H9 (cell line): Measurements from ENCODE around the gene SMIM13. TPM values are rescaled to one million over a fixed set of nuclear protein-coding genes. Genes with fewer than 3 reads are reported as not detected.

Source experiments
- DNase-seq: peaks from one replicate; pipeline ENCODE4 v3.0.0-alpha.2; 2017
- H2AFZ ChIP-seq: one replicate; pipeline ENCODE4 v1.6.1; 2013; ENCODE audit warnings: mild to moderate bottlenecking, low read length, control low read depth, moderate library complexity
- H2AK5ac ChIP-seq: 2 replicates; pipeline ENCODE4 v1.6.1; 2013; ENCODE audit warnings: low read length, control low read depth, mixed read lengths; ENCODE audit not compliant: insufficient read length
- H2BK120ac ChIP-seq: one replicate; pipeline ENCODE4 v1.6.1; 2013; ENCODE audit warnings: low read depth, mild to moderate bottlenecking, low read length, control low read depth, inconsistent platforms; ENCODE audit not compliant: poor library complexity, severe bottlenecking
- H2BK12ac ChIP-seq: 2 replicates; pipeline ENCODE4 v1.6.1; 2013; ENCODE audit warnings: low read length, control low read depth, mixed read lengths, low read depth; ENCODE audit not compliant: insufficient read length
- H2BK15ac ChIP-seq: 2 replicates; pipeline ENCODE4 v1.6.1; 2013; ENCODE audit warnings: low read depth, low read length, control low read depth
- H2BK20ac ChIP-seq: one replicate; pipeline ENCODE4 v1.6.1; 2013; ENCODE audit warnings: low read depth, mild to moderate bottlenecking, low read length, control low read depth, inconsistent platforms; ENCODE audit not compliant: poor library complexity, severe bottlenecking
- H2BK5ac ChIP-seq: 2 replicates; pipeline ENCODE4 v1.6.1; 2013; ENCODE audit warnings: low read length, control low read depth, mixed read lengths; ENCODE audit not compliant: insufficient read length
- H3K14ac ChIP-seq: 2 replicates; pipeline ENCODE4 v1.6.1; 2013; ENCODE audit warnings: low read length, control low read depth; ENCODE audit not compliant: insufficient read depth
- H3K18ac ChIP-seq: 2 replicates; pipeline ENCODE4 v1.6.1; 2013; ENCODE audit warnings: low read depth, mild to moderate bottlenecking, mixed read lengths, low read length, control low read depth; ENCODE audit not compliant: insufficient read length
- H3K23ac ChIP-seq: 2 replicates; pipeline ENCODE4 v1.6.1; 2013; ENCODE audit warnings: low read length, control low read depth, mixed read lengths, low read depth; ENCODE audit not compliant: insufficient read length
- H3K23me2 ChIP-seq: 2 replicates; pipeline ENCODE4 v1.6.1; 2013; ENCODE audit warnings: low read depth, mild to moderate bottlenecking, mixed read lengths, low read length, control low read depth; ENCODE audit not compliant: insufficient read length, poor library complexity, severe bottlenecking
- H3K27ac ChIP-seq: 2 replicates; pipeline ENCODE4 v1.5.1; 2013; ENCODE audit warnings: low read length, control low read depth, mixed read lengths, low read depth; ENCODE audit not compliant: insufficient read length
- H3K27me3 ChIP-seq: 2 replicates; pipeline ENCODE4 v1.6.1; 2013; ENCODE audit warnings: low read length, control low read depth, inconsistent platforms; ENCODE audit not compliant: insufficient read depth
- H3K4ac ChIP-seq: 2 replicates; pipeline ENCODE4 v1.6.1; 2013; ENCODE audit warnings: low read depth, mild to moderate bottlenecking, control low read depth, inconsistent platforms, low read length, moderate library complexity
- H3K4me1 ChIP-seq: 2 replicates; pipeline ENCODE4 v1.6.1; 2013; ENCODE audit warnings: low read length, control low read depth, inconsistent platforms; ENCODE audit not compliant: insufficient read depth
- H3K4me2 ChIP-seq: 2 replicates; pipeline ENCODE4 v1.6.1; 2013; ENCODE audit warnings: low read length, control low read depth, mixed read lengths; ENCODE audit not compliant: insufficient read length, insufficient read depth
- H3K56ac ChIP-seq: 2 replicates; pipeline ENCODE4 v1.6.1; 2013; ENCODE audit warnings: low read depth, mild to moderate bottlenecking, mixed read lengths, low read length, control low read depth; ENCODE audit not compliant: insufficient read length
- H3K79me1 ChIP-seq: 2 replicates; pipeline ENCODE4 v1.6.1; 2013; ENCODE audit warnings: low read depth, mild to moderate bottlenecking, moderate library complexity, low read length, control low read depth, inconsistent platforms; ENCODE audit not compliant: insufficient read depth, poor library complexity, severe bottlenecking
- H3K79me2 ChIP-seq: 2 replicates; pipeline ENCODE4 v1.6.1; 2013; ENCODE audit warnings: low read length, control low read depth, inconsistent platforms; ENCODE audit not compliant: insufficient read depth
- H3K9ac ChIP-seq: 2 replicates; pipeline ENCODE4 v1.6.1; 2013; ENCODE audit warnings: low read length, control low read depth, mixed read lengths; ENCODE audit not compliant: insufficient read length; ENCODE audit errors: extremely low read depth
- H3K9me3 ChIP-seq: one replicate; pipeline ENCODE4 v1.6.1; 2013; ENCODE audit warnings: low read depth, low read length, inconsistent platforms; ENCODE audit not compliant: control insufficient read depth
- H3T11ph ChIP-seq: one replicate; pipeline ENCODE4 v1.6.1; 2013; ENCODE audit warnings: mild to moderate bottlenecking, low read length, control low read depth, inconsistent platforms
- H4K20me1 ChIP-seq: one replicate; pipeline ENCODE4 v1.6.1; 2013; ENCODE audit not compliant: control insufficient read depth, insufficient read length, insufficient read depth
- H4K5ac ChIP-seq: 2 replicates; pipeline ENCODE4 v1.6.1; 2013; ENCODE audit warnings: low read depth, mild to moderate bottlenecking, mixed read lengths, low read length, control low read depth; ENCODE audit not compliant: insufficient read length
- H4K8ac ChIP-seq: replicated peaks from 2 replicates; pipeline ENCODE4 v1.6.1; 2013; ENCODE audit warnings: low read length, control low read depth, mixed read lengths, low read depth; ENCODE audit not compliant: insufficient read length
- H4K91ac ChIP-seq: 2 replicates; pipeline ENCODE4 v1.6.1; 2013; ENCODE audit warnings: low read depth, mild to moderate bottlenecking, moderate library complexity, mixed read lengths, low read length, control low read depth; ENCODE audit not compliant: insufficient read length
- H3K27ac Mint-ChIP-seq, 3 experiments: 2 replicates in 2 of 3; 3 replicates in 1 of 3; pipeline ENCODE4 v1.8.0; 2020 to 2021; ENCODE audit warnings: mixed read lengths in 3 of 3, mild to moderate bottlenecking in 1 of 3, moderate library complexity in 1 of 3
- H3K27me3 Mint-ChIP-seq: 2 replicates; pipeline ENCODE4 v1.8.0; 2021; ENCODE audit warnings: low read depth, mild to moderate bottlenecking, moderate library complexity, mixed read lengths
- H3K36me3 Mint-ChIP-seq, 3 experiments: 2 replicates in 2 of 3; 3 replicates in 1 of 3; pipeline ENCODE4 v1.8.0; 2020 to 2021; ENCODE audit warnings: low read depth in 3 of 3, mixed read lengths in 3 of 3; ENCODE audit not compliant: insufficient read depth in 1 of 3
- H3K4me1 Mint-ChIP-seq, 2 experiments: 2 replicates each; pipeline ENCODE4 v1.8.0; 2020; ENCODE audit warnings: mixed read lengths in 2 of 2
- H3K4me3 Mint-ChIP-seq, 2 experiments: 2 replicates in 1 of 2; 3 replicates in 1 of 2; pipeline ENCODE4 v1.8.0; 2020 to 2021; ENCODE audit warnings: mild to moderate bottlenecking in 2 of 2, mixed read lengths in 2 of 2, moderate library complexity in 1 of 2
- H3K9me3 Mint-ChIP-seq, 2 experiments: 2 replicates in 1 of 2; 3 replicates in 1 of 2; pipeline ENCODE4 v1.8.0; 2020; ENCODE audit warnings: mild to moderate bottlenecking in 2 of 2, mixed read lengths in 2 of 2, moderate library complexity in 1 of 2
- WGBS: extraction: QIAGEN DNeasy Blood & Tissue Kit; methylation state at CpG from one replicate; pipeline ENCODE4 v1.1.7; 2013; ENCODE audit warnings: missing lambda C conversion rate, low lambda C conversion rate, mixed read lengths; ENCODE audit not compliant: insufficient read length; ENCODE audit errors: extremely low coverage; 5-methylcytosine and 5-hydroxymethylcytosine counted together
- total RNA-seq: library from RNA; stranded (reverse); gene quantifications from 2 replicates; pipeline ENCODE4 v1.2.1, GENCODE V29; 2021
- TF ChIP-seq, protein P1 (sequence below): fragments of 200-600 bp; sonication (generic); conservative IDR thresholded peaks from 3 replicates; pipeline ENCODE4 v1.8.0; 2021; ENCODE audit warnings: antibody characterized with exemption, mild to moderate bottlenecking

SMIM13 gene
- total RNA-seq, 1 experiment from 2014 or later, result 10.6 TPM

DNA sequence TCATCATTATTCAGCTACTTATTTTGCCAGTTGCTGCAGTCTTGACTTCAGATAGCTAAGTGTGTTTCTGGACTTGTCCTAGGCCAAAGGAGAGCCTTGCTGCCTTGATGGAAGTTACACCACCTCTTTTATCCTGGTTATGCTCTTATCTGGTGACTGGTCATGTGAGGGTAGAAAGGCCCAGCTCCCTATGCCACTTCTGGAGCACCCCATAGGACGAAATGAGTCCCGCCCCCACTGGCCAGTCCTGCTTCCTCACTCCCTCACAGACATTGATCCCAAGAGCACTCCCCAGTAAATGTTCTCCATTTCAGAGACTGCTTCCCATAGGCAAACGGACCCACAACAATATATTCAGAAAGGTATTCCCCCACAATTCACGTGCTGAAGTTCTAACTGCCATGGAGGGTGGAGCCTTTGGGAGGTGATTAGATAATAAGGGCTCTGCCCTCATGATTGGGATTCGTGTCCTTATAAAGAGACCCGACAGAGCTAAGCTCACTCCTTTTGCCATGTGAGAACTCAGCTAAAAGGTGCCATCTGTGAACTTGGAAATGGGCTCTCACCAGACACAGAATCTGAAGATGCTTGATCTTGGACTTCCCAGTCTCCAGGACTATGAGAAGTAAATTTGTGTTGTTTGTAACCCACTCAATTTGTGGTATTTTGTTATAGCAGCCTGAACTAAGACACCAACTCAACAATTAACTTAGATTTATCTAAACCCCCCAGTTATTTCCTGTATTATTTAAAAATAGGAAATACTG, 28.0 kb upstream of the SMIM13 start:
- Histone ChIP-seq H3K14ac (no peak overlapping the region), H3K27me3 (no peaks in the 10 kb centered on the region), H2BK5ac (no peak overlapping the region), H2BK20ac (no peak overlapping the region), H4K8ac (no peak overlapping the region), H4K5ac (no peak overlapping the region), H3K27ac (no peak overlapping the region), H3K9ac (no peak overlapping the region), H2BK15ac (no peak overlapping the region), H3K9me3 (no peaks in the 10 kb centered on the region), H3T11ph (no peak overlapping the region), H3K23ac (no peak overlapping the region), H4K20me1 (no peaks in the 10 kb centered on the region), H3K79me2 (no peaks in the 10 kb centered on the region), H3K23me2 (no peaks in the 10 kb centered on the region), H3K4me2 (no peak overlapping the region), H3K4ac (no peak overlapping the region), H2AFZ (peak overlapping the region; percentile 68), H3K56ac (no peak overlapping the region), H3K4me1 (no peaks in the 10 kb centered on the region; the same call in 1 of the 2 replicates), H2BK12ac (no peak overlapping the region), H2AK5ac (no peak overlapping the region), H3K18ac (no peak overlapping the region), H4K91ac (no peak overlapping the region), H2BK120ac (no peak overlapping the region), H3K79me1 (no peaks in the 10 kb centered on the region)
- WGBS, result no CpG with 5 or more reads among the region's 6 CpGs
- no peak for DNase-seq
- peaks cover 4 to 8% of the 10 kb centered on the region in 2 experiments; a peak in 3 of 4 replicates for H3K4me1 Mint-ChIP-seq
- no peak overlapping the region; a peak in 1 of 7 replicates for H3K27ac Mint-ChIP-seq
- H3K36me3 Mint-ChIP-seq, result no peaks in the 10 kb centered on the region
- no peaks in the 10 kb centered on the region for H3K9me3 Mint-ChIP-seq
- no peak overlapping the region for H3K4me3 Mint-ChIP-seq
- H3K27me3 Mint-ChIP-seq, result no peaks in the 10 kb centered on the region; the same call in 1 of the 2 replicates
- TF ChIP-seq, protein P1, sequence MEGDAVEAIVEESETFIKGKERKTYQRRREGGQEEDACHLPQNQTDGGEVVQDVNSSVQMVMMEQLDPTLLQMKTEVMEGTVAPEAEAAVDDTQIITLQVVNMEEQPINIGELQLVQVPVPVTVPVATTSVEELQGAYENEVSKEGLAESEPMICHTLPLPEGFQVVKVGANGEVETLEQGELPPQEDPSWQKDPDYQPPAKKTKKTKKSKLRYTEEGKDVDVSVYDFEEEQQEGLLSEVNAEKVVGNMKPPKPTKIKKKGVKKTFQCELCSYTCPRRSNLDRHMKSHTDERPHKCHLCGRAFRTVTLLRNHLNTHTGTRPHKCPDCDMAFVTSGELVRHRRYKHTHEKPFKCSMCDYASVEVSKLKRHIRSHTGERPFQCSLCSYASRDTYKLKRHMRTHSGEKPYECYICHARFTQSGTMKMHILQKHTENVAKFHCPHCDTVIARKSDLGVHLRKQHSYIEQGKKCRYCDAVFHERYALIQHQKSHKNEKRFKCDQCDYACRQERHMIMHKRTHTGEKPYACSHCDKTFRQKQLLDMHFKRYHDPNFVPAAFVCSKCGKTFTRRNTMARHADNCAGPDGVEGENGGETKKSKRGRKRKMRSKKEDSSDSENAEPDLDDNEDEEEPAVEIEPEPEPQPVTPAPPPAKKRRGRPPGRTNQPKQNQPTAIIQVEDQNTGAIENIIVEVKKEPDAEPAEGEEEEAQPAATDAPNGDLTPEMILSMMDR, result no peak
